Peyer's patch (tissue), 4 donors: ENCODE data around the gene RAC3. TPM values are rescaled to one million over a fixed set of nuclear protein-coding genes. Genes with fewer than 3 reads are reported as not detected.

Experiments
- DNase-seq, 3 donors: peaks; one replicate each; pipeline ENCODE4 v3.0.0-alpha.2; 2017 to 2019
- H3K27ac ChIP-seq, 4 donors: fragments of 200-600 bp; sonication (generic); one replicate each; pipeline ENCODE4 v1.5.1; 2016 to 2019
- H3K27me3 ChIP-seq, 2 donors: fragments of 200-600 bp; sonication (generic); one replicate each; pipeline ENCODE4 v1.5.1; 2019
- H3K36me3 ChIP-seq, 3 donors: fragments of 200-600 bp; sonication (generic); one replicate each; pipeline ENCODE4 v1.5.1; 2016 to 2019
- H3K4me1 ChIP-seq, 4 donors: fragments of 200-600 bp; sonication (generic); one replicate each; pipeline ENCODE4 v1.5.1; 2016 to 2019
- H3K4me3 ChIP-seq, 4 donors: fragments of 200-600 bp; sonication (generic); 1 replicate in 3 of 4; 2 replicates in 1 of 4; pipeline ENCODE4 v1.5.1; 2016 to 2019; ENCODE audit warnings: mild to moderate bottlenecking in 1 of 4
- H3K9me3 ChIP-seq, 4 donors: fragments of 200-600 bp; sonication (generic); one replicate each; pipeline ENCODE4 v1.5.1; 2016 to 2019; ENCODE audit warnings: mild to moderate bottlenecking in 1 of 4
- POLR2A ChIP-seq, 2 donors: fragments of 450-650 bp; IDR thresholded peaks; one replicate each; pipeline ENCODE4 v1.5.1; 2017; ENCODE audit warnings: antibody characterized with exemption in 2 of 2, mild to moderate bottlenecking in 2 of 2, moderate library complexity in 2 of 2
- total RNA-seq, 4 donors: library from RNA; depleted of rRNA; stranded (reverse); fragments of >200 nt; gene quantifications; one replicate each; pipeline ENCODE4 v1.1.0, GENCODE V29; 2016
- TF ChIP-seq, protein P1 (sequence below), 6 experiments: fragments of 450-650 bp in 4 of 6; fragments of 200-600 bp in 2 of 6; sonication (generic) in 1 of 6; IDR thresholded peaks; one replicate each; pipeline ENCODE4 v1.5.1; 2017 to 2019; ENCODE audit warnings: antibody characterized with exemption in 6 of 6, mild to moderate bottlenecking in 3 of 6, moderate library complexity in 1 of 6

Gene RAC3
- total RNA-seq, 4 donors from 2014 or later = 4.6 to 20.6 (median 9.8) TPM

DNA sequence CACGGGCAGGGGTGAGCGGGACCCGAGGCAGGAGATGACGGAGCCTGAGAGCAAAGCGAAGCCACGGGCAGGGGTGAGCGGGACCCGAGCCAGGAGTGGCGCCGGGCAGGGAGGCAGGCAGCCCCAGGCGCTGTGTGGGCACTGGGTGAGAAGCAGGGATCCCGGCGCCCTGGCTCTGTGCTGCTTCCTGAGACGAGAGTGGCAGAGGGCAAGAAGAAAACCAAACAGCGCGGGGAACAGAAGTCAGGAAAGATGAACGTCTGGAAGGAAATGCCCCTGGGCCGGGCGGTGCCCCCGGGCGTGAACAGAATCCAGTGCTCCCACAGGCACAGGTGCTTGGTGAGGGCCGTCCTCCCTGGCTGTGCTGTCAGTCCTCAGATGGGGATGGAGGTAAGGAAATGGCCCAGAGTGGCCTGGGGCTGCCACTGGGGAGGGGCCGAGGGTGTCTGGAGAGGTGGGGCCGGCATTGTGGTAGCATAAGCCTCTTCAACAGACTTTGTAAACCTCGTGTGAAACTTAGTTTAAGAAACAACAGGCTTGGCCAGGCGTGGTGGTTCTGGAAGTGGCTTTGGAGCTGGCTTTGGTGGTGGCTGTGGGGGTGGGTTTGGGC is 44.2 kb upstream of the RAC3 start:
- no peaks in the 10 kb centered on the region for H3K9me3 ChIP-seq
- peaks cover 0 to 19% (median 2%) of the 10 kb centered on the region in 4 donors for H3K4me1 ChIP-seq
- TF ChIP-seq POLR2A (IDR thresholded peaks at IDR 0.05) = no peak
- TF ChIP-seq, protein P1, sequence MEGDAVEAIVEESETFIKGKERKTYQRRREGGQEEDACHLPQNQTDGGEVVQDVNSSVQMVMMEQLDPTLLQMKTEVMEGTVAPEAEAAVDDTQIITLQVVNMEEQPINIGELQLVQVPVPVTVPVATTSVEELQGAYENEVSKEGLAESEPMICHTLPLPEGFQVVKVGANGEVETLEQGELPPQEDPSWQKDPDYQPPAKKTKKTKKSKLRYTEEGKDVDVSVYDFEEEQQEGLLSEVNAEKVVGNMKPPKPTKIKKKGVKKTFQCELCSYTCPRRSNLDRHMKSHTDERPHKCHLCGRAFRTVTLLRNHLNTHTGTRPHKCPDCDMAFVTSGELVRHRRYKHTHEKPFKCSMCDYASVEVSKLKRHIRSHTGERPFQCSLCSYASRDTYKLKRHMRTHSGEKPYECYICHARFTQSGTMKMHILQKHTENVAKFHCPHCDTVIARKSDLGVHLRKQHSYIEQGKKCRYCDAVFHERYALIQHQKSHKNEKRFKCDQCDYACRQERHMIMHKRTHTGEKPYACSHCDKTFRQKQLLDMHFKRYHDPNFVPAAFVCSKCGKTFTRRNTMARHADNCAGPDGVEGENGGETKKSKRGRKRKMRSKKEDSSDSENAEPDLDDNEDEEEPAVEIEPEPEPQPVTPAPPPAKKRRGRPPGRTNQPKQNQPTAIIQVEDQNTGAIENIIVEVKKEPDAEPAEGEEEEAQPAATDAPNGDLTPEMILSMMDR (IDR thresholded peaks at IDR 0.05) = no peak
- H3K27ac ChIP-seq = no peak overlapping the region
- no peak overlapping the region for H3K4me3 ChIP-seq
- DNase-seq = no peak
- H3K36me3 ChIP-seq = peaks cover 0 to 41% (median 0%) of the 10 kb centered on the region in 3 donors
- H3K27me3 ChIP-seq = no peaks in the 10 kb centered on the region

DNA sequence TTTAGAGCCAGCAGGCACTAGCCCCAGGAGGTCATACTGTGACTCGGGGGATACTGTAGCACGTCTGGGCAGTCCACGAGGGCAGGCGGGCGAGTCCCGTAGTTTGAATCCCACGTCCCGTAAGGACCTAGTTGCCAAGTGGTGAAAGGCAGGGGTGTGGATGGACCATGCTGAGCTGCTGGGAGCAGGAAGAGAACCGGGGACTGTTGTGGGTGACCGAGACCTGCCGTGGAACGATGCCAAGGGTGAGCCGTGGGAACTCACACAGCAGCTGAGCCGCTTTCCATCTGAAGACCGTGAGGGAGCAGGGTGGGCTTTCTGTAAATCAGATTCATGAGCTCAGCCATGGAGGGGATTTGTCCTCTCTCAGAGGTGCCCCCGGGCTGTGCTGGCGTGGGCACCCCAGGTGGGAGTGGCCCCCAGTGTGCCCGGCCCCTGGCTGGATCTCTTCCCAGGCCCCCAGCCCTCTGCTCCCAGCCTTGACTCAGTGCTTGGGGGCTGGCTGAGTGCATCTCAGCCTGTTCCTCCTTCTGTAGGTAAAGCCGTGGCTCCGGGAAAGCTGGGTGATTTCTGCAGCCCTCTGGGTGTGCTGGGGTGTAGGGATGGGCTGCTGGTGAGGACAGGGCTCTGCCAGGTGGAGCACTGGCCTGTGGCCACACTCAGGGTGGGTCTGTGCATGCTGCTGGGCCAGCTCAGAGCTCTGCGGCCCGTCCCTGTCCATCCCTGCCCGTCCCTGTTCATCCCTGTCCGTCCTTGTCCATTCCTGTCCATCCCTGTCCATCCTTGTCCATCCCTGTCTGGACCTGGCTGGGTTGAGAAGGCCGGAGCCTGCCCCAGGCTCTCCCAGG is 40.4 kb upstream of the RAC3 start:
- H3K4me1 ChIP-seq = peaks cover 0 to 23% (median 2%) of the 10 kb centered on the region in 4 donors
- no peaks in the 10 kb centered on the region for H3K27me3 ChIP-seq
- H3K4me3 ChIP-seq = no peak overlapping the region
- peaks cover 0 to 16% (median 0%) of the 10 kb centered on the region in 3 donors for H3K36me3 ChIP-seq
- TF ChIP-seq, protein P1 (IDR thresholded peaks at IDR 0.05) = no peak
- no peak for TF ChIP-seq POLR2A (IDR thresholded peaks at IDR 0.05)
- DNase-seq = no peak
- H3K27ac ChIP-seq = peak overlapping the region in 3 of 4 donors; percentile 25 to 66 (median 47)
- H3K9me3 ChIP-seq = no peaks in the 10 kb centered on the region

DNA sequence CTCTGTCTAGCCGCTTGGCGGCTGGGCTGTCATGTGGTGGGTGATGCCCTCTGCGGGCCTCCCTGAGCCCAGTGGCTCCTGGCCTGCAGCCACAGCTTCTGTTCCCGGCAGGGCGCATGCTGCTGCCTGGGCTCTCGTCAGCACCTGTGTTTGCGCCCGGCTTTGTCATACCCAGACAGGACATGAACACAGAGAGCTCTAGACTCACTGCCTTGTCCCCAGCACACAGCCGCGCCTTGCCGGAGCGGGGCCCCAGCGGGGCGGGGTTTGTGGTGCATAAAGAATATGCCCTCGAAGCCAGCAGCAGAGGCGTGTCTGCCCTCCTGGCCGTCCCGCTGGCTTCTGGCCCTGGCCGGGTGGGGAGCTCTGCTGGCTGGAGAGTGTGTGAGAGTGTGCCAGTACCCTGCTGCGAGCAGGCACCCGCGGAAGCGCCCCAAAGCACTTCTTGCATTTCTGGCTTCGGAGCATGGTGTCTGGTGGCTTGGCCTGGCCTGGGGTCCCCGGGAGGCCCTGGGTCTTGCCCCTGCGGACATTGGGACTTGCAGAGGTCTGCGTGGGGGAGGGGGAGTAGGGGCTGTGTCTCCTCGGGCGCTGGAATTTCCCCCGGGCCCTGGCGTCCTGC is 39.7 kb upstream of the RAC3 start:
- H3K4me3 ChIP-seq = peak overlapping the region in 2 of 4 donors; percentile 10 to 21
- peak in 2 of 3 donors; percentile 89 to 93 for DNase-seq
- no peaks in the 10 kb centered on the region for H3K27me3 ChIP-seq
- peaks cover 0 to 23% (median 2%) of the 10 kb centered on the region in 4 donors for H3K4me1 ChIP-seq
- TF ChIP-seq, protein P1 (IDR thresholded peaks at IDR 0.05) = peak in 1 of 6 experiments; percentile 3
- TF ChIP-seq POLR2A (IDR thresholded peaks at IDR 0.05) = peak in 1 of 2 donors; percentile 50
- H3K9me3 ChIP-seq = no peaks in the 10 kb centered on the region
- H3K36me3 ChIP-seq = peaks cover 0 to 12% (median 0%) of the 10 kb centered on the region in 3 donors
- H3K27ac ChIP-seq = peak overlapping the region in 3 of 4 donors; percentile 25 to 66 (median 47)

DNA sequence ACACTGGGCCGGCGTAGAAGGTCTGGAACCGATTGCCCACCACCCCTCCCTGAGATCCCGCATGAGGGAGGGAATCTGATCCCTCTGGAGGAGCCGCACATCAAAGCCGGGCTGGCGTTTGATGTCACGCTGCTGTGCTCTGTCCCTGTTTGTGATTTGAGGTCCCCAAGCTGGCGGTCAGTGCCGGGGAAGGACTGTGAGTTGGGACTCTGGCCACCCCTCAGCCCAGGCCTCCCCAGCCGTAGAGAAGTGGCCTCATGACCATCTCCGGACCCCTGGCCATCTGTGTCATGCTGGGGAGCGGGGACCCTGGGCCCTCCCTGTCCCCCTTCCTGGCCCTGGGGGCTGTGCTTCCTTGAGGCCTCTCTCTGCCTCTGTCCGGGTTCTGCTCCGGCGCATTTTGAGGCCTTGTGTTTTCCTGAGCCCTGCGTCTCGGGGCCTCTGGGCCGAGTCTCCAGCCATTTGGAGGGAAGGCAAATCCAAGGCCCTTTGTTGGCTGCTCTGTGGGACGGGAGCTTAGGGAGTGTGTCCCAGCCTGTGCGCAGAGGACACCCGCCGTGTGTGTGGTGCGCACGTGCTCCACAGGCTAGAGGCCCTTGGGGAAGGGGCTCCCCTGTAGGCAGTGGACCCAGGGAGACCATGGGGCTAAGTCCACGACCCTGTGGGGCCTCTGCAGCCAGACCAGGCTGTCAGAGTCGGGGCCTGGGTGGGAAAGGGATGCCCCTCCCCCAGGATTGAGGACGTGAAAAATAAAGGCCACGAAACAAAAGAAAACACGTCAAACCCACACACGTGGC is 39.0 kb upstream of the RAC3 start:
- Histone ChIP-seq H3K4me1 (peaks cover 0 to 23% (median 2%) of the 10 kb centered on the region in 4 donors), H3K36me3 (peaks cover 0 to 7% (median 0%) of the 10 kb centered on the region in 3 donors), H3K4me3 (peak overlapping the region in 2 of 4 donors; percentile 10 to 21)

More for the DNA sequence above, 39.0 kb upstream of the RAC3 start:
- DNase-seq = no peak
- Histone ChIP-seq H3K27ac (peak overlapping the region in 2 of 4 donors; percentile 25 to 66), H3K9me3 (no peaks in the 10 kb centered on the region), H3K27me3 (no peaks in the 10 kb centered on the region)
- no peak for TF ChIP-seq POLR2A (IDR thresholded peaks at IDR 0.05)
- TF ChIP-seq, protein P1 (IDR thresholded peaks at IDR 0.05) = no peak
